Placental epithelial cell (primary cell): Measurements from ENCODE around the gene SPDEF. TPM values are rescaled to one million over a fixed set of nuclear protein-coding genes. Genes with fewer than 3 reads are reported as not detected.

Experiments used
- total RNA-seq: library from RNA; depleted of rRNA; stranded (reverse); fragments of >200 nt; gene quantifications from 2 replicates; pipeline ENCODE4 v1.2.3, GENCODE V29; 2012

Gene SPDEF
- total RNA-seq: not detected in 2 replicates

GRCh38 chr6:34556031-34556471, at the start of gene SPDEF:
Gene SPDEF, minus strand, starts transcription at chr6:34556329. Its CDS starts 11,874 bp downstream, at chr6:34544455.

Other genes starting within 250 kb of the SPDEF start
- 12.2 and 15.1 TPM in 2 replicates for gene NUDT3, start 163.7 kb downstream of the SPDEF start, total RNA-seq
- gene RPS10, start 130.3 kb downstream of the SPDEF start, total RNA-seq: 1,894 and 2,285 TPM in 2 replicates
- gene PACSIN1, start 90.3 kb downstream of the SPDEF start, total RNA-seq: not detected in 2 replicates
- gene ILRUN, start 140.4 kb upstream of the SPDEF start, total RNA-seq: 38.5 and 49.7 TPM in 2 replicates
- 59.7 and 85.3 TPM in 2 replicates for gene SNRPC, start 201.2 kb upstream of the SPDEF start, total RNA-seq
- gene BLTP3A, start 235.8 kb upstream of the SPDEF start, total RNA-seq: 2.0 and 2.8 TPM in 2 replicates